OCI-LY1 (cell line): ENCODE data around the gene SURF4.

Experiments used
- H2AFZ ChIP-seq: fragments of 200-600 bp; sonication (generic), shearing (Covaris generic); 2 replicates; pipeline ENCODE4 v1.6.0; 2014; ENCODE audit warnings: antibody characterized with exemption, mild to moderate bottlenecking, low read length
- H3F3A ChIP-seq: fragments of 200-600 bp; sonication (generic), shearing (Covaris generic); 2 replicates; pipeline ENCODE4 v1.6.0; 2014; ENCODE audit warnings: mild to moderate bottlenecking, antibody characterized with exemption, low read length, moderate library complexity; ENCODE audit not compliant: insufficient read depth
- H3K27ac ChIP-seq: fragments of 200-600 bp; sonication (generic); 2 replicates; pipeline ENCODE4 v1.5.1; 2014; ENCODE audit warnings: low read length, mixed run types, mild to moderate bottlenecking, low read depth; ENCODE audit not compliant: poor library complexity, severe bottlenecking
- H3K27me3 ChIP-seq: fragments of 200-600 bp; sonication (generic); 2 replicates; pipeline ENCODE4 v1.6.0; 2014; ENCODE audit warnings: antibody characterized with exemption, mild to moderate bottlenecking, low read length, moderate library complexity; ENCODE audit not compliant: insufficient read depth
- H3K36me3 ChIP-seq: fragments of 200-600 bp; sonication (generic); 2 replicates; pipeline ENCODE4 v1.6.1; 2014; ENCODE audit warnings: mild to moderate bottlenecking, antibody characterized with exemption, low read length, moderate library complexity, mixed read lengths; ENCODE audit not compliant: insufficient read depth
- H3K4me1 ChIP-seq: fragments of 200-600 bp; sonication (generic); 2 replicates; pipeline ENCODE4 v1.5.1; 2014; ENCODE audit warnings: mild to moderate bottlenecking, low read length, moderate library complexity; ENCODE audit not compliant: insufficient read depth, severe bottlenecking
- H3K4me2 ChIP-seq: fragments of 200-600 bp; sonication (generic), shearing (Covaris generic); 2 replicates; pipeline ENCODE4 v1.6.1; 2014; ENCODE audit warnings: low read length
- H3K4me3 ChIP-seq: fragments of 200-600 bp; sonication (generic); 2 replicates; pipeline ENCODE4 v1.5.1; 2014; ENCODE audit warnings: low read length, low read depth, mild to moderate bottlenecking, mixed read lengths; ENCODE audit not compliant: poor library complexity, severe bottlenecking
- H3K79me2 ChIP-seq: fragments of 200-600 bp; shearing (Covaris generic); 2 replicates; pipeline ENCODE4 v1.6.1; 2016; ENCODE audit warnings: mixed run types, low read length, mixed read lengths; ENCODE audit not compliant: insufficient read depth
- H3K9ac ChIP-seq: fragments of 200-600 bp; sonication (generic), shearing (Covaris generic); 2 replicates; pipeline ENCODE4 v1.6.1; 2014; ENCODE audit warnings: mild to moderate bottlenecking, low read length, mixed read lengths
- H3K9me2 ChIP-seq: fragments of 200-600 bp; sonication (generic), shearing (Covaris generic); 2 replicates; pipeline ENCODE4 v1.6.1; 2014; ENCODE audit warnings: low read depth, mild to moderate bottlenecking, low read length, mixed read lengths
- H3K9me3 ChIP-seq: fragments of 200-600 bp; shearing (Covaris generic); 2 replicates; pipeline ENCODE4 v1.6.1; 2014; ENCODE audit warnings: low read length, mixed read lengths
- H4K20me1 ChIP-seq: fragments of 200-600 bp; sonication (generic), shearing (Covaris generic); 2 replicates; pipeline ENCODE4 v1.6.0; 2016; ENCODE audit warnings: mild to moderate bottlenecking, low read length; ENCODE audit not compliant: insufficient read depth
- CTCF ChIP-seq: fragments of 200-600 bp; sonication (generic), shearing (Covaris generic); IDR thresholded peaks from 2 replicates; pipeline ENCODE4 v1.5.1; 2017; ENCODE audit warnings: mild to moderate bottlenecking, antibody characterized with exemption, low read length, moderate library complexity, mixed read lengths
- EZH2 ChIP-seq: fragments of 200-600 bp; sonication (generic), shearing (Covaris generic); IDR thresholded peaks from 2 replicates; pipeline ENCODE4 v1.8.0; 2017; ENCODE audit warnings: borderline replicate concordance, mixed run types, mild to moderate bottlenecking, antibody characterized with exemption, low read length, moderate library complexity, mixed read lengths

The SURF4 gene

GRCh38 chr9:133351526-133351907 lies 24.3 kb downstream of the SURF4 start:
- H3F3A ChIP-seq, result peaks cover 26% of the 10 kb centered on the region
- no peaks in the 10 kb centered on the region for H4K20me1 ChIP-seq
- peaks cover 40% of the 10 kb centered on the region for H3K4me1 ChIP-seq
- no peaks in the 10 kb centered on the region for H3K9me2 ChIP-seq
- no peaks in the 10 kb centered on the region for H3K27me3 ChIP-seq
- H3K36me3 ChIP-seq, result peaks cover 54% of the 10 kb centered on the region
- no peak overlapping the region for H3K9ac ChIP-seq
- TF ChIP-seq EZH2, result no peak
- TF ChIP-seq CTCF, result no peak
- H2AFZ ChIP-seq, result no peak overlapping the region
- peaks cover 13% of the 10 kb centered on the region for H3K79me2 ChIP-seq
- no peaks in the 10 kb centered on the region for H3K9me3 ChIP-seq
- no peak overlapping the region for H3K27ac ChIP-seq
- H3K4me3 ChIP-seq, result no peak overlapping the region
- no peak overlapping the region for H3K4me2 ChIP-seq

DNA sequence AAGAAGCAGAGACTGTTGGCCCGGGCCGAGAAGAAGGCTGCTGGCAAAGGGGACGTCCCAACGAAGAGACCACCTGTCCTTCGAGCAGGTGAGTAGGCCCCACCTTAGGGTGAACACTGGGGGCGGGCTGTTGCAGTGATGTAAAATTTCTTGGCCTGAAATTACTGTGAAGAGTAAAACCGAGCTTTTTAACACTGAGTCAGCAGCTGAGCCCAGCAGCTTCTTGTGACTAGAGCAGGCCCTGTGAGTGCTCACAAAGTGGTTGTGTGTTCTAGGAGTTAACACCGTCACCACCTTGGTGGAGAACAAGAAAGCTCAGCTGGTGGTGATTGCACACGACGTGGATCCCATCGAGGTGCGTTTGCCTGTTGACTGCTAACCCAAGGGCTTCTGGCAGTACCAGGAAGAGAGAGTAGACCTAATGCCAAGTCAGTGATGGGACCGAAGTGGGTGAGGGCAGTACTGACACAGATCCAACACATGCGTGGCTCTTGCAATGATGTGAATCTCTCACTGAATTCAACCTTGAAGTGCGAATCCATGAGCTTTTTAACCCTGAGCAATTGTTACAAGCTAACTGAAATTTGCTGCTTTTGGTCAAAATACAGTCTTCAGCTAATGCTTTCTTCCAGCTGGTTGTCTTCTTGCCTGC lies 25.8 kb downstream of the SURF4 start:
- Histone ChIP-seq H3K4me1 (peaks cover 40% of the 10 kb centered on the region), H3K9ac (peak overlapping the region; percentile 100; the same call in 1 of the 2 replicates), H2AFZ (no peak overlapping the region), H3K79me2 (peaks cover 13% of the 10 kb centered on the region), H3K27me3 (no peaks in the 10 kb centered on the region), H3K9me2 (no peaks in the 10 kb centered on the region), H3K36me3 (peaks cover 65% of the 10 kb centered on the region), H4K20me1 (no peaks in the 10 kb centered on the region), H3F3A (peaks cover 22% of the 10 kb centered on the region), H3K9me3 (no peaks in the 10 kb centered on the region), H3K4me3 (peak overlapping the region; percentile 98), H3K4me2 (peak overlapping the region; percentile 100), H3K27ac (peak overlapping the region; percentile 85)
- TF ChIP-seq EZH2 (no peak), CTCF (no peak)

- H3K36me3 ChIP-seq, result peaks cover 76% of the 10 kb centered on the region
- H3K4me2 ChIP-seq, result peak overlapping the region; percentile 100
- H3K9me2 ChIP-seq, result no peaks in the 10 kb centered on the region
- H3F3A ChIP-seq, result peaks cover 20% of the 10 kb centered on the region
- peak overlapping the region; percentile 85 for H3K27ac ChIP-seq
- H3K9me3 ChIP-seq, result no peaks in the 10 kb centered on the region
- H3K79me2 ChIP-seq, result peaks cover 13% of the 10 kb centered on the region
- H3K27me3 ChIP-seq, result no peaks in the 10 kb centered on the region
- peaks cover 31% of the 10 kb centered on the region for H3K4me1 ChIP-seq
- H3K4me3 ChIP-seq, result peak overlapping the region; percentile 98
- no peak overlapping the region for H2AFZ ChIP-seq
- peak overlapping the region; percentile 100 for H3K9ac ChIP-seq
- no peak for TF ChIP-seq EZH2
- TF ChIP-seq CTCF, result no peak
- no peaks in the 10 kb centered on the region for H4K20me1 ChIP-seq
Observed at GRCh38 chr9:133348718-133349573, 26.9 kb downstream of the SURF4 start.
